ENCODE measurements around the gene MCU.
"Not testable (repeated sequence)": the region's sequence is repeated elsewhere in the genome, so short reads cannot be mapped to it uniquely, and the experiment has no call there.

MCU gene

GRCh38 chr10:72688208-72688651, 3.7 kb upstream of the MCU start:
- no peak for DNase-seq

- DNase-seq, result no peak
Observed at GRCh38 chr10:72689660-72690059, 2.3 kb upstream of the MCU start.

- no peak for DNase-seq
Observed at GRCh38 chr10:72690071-72690755, 1.7 kb upstream of the MCU start.

GRCh38 chr10:72691470-72691862, 477 bp upstream of the MCU start:
- no peak for DNase-seq

GRCh38 chr10:72692744-72692993, 726 bp downstream of the MCU start:
- no peak for DNase-seq

- no peak for DNase-seq
Observed at GRCh38 chr10:72692994-72693781, 1.2 kb downstream of the MCU start.

- no peak for DNase-seq
Observed at GRCh38 chr10:72694476-72695369, 2.8 kb downstream of the MCU start.

GRCh38 chr10:72695496-72695895, 3.6 kb downstream of the MCU start:
- no peak for DNase-seq

- no peak for DNase-seq
Observed at GRCh38 chr10:72697716-72698115, 5.8 kb downstream of the MCU start.

GRCh38 chr10:72702465-72702864, 10.5 kb downstream of the MCU start:
- not testable (repeated sequence) for DNase-seq

GRCh38 chr10:72702868-72703581, 11.1 kb downstream of the MCU start:
- DNase-seq, result no peak

- DNase-seq, result no peak
Observed at GRCh38 chr10:72704117-72704516, 12.2 kb downstream of the MCU start.

- no peak for DNase-seq
Observed at GRCh38 chr10:72709041-72709440, 17.1 kb downstream of the MCU start.

GRCh38 chr10:72712136-72712535, 20.2 kb downstream of the MCU start:
- no peak for DNase-seq

- DNase-seq, result no peak
Observed at GRCh38 chr10:72719941-72720592, 28.1 kb downstream of the MCU start.

- DNase-seq, result no peak
Observed at GRCh38 chr10:72720814-72721660, 29.1 kb downstream of the MCU start.

- DNase-seq, result no peak
Observed at GRCh38 chr10:72727130-72727529, 35.2 kb downstream of the MCU start.

GRCh38 chr10:72728462-72728861, 36.5 kb downstream of the MCU start:
- DNase-seq, result no peak

- no peak for DNase-seq
Observed at GRCh38 chr10:72729528-72729927, 37.6 kb downstream of the MCU start.

- DNase-seq, result no peak
Observed at GRCh38 chr10:72730479-72730878, 38.5 kb downstream of the MCU start.

- no peak for DNase-seq
Observed at GRCh38 chr10:72731916-72732419, 40.0 kb downstream of the MCU start.
